Body of pancreas (tissue), 4 donors: Measurements from ENCODE around the gene PRKG1. TPM values are rescaled to one million over a fixed set of nuclear protein-coding genes. Genes with fewer than 3 reads are reported as not detected.

Experiments
- ATAC-seq: fragments of 150-250 bp; one replicate; pipeline ENCODE4 v1.9.1; 2016
- DNase-seq, 4 donors: peaks; one replicate each; pipeline ENCODE4 v3.0.0-alpha.2; 2019
- H3K27ac ChIP-seq, 4 donors: fragments of 200-600 bp; sonication (generic); 1 replicate in 3 of 4; 2 replicates in 1 of 4; pipeline versions ENCODE4 v1.5.1 to v1.6.1; 2016 to 2019; ENCODE audit warnings: mild to moderate bottlenecking in 1 of 4, mixed read lengths in 1 of 4, moderate library complexity in 1 of 4
- H3K27me3 ChIP-seq, 2 donors: fragments of 200-600 bp; sonication (generic); one replicate each; pipeline ENCODE4 v1.6.0; 2016; ENCODE audit warnings: mild to moderate bottlenecking in 1 of 2
- H3K36me3 ChIP-seq, 2 donors: fragments of 200-600 bp; sonication (generic); replicated peaks in 1 of 2; 2 replicates each; pipeline ENCODE4 v1.5.1; 2016; ENCODE audit warnings: low read depth in 2 of 2; ENCODE audit not compliant: insufficient read depth in 1 of 2
- H3K4me1 ChIP-seq: fragments of 200-600 bp; sonication (generic); one replicate; pipeline ENCODE4 v1.6.0; 2016
- H3K4me3 ChIP-seq, 2 donors: fragments of 200-600 bp; sonication (generic); 1 replicate in 1 of 2; 2 replicates in 1 of 2; pipeline ENCODE4 v1.5.1; 2016 to 2019
- H3K9me3 ChIP-seq, 3 donors: fragments of 200-600 bp; sonication (generic); 1 replicate in 2 of 3; 2 replicates in 1 of 3; pipeline ENCODE4 v1.5.1; 2016
- POLR2A ChIP-seq, 3 donors: fragments of 450-650 bp; IDR thresholded peaks; one replicate each; pipeline ENCODE4 v1.6.1; 2016; ENCODE audit warnings: antibody characterized with exemption in 3 of 3, mild to moderate bottlenecking in 2 of 3
- whole genome bisulfite sequencing, 2 donors: methylation state at CpG; one replicate each; pipeline ENCODE4 v1.1.5; 2017; 5-methylcytosine and 5-hydroxymethylcytosine counted together
- intact Hi-C: fragments of 100-400 bp; cut with DNase I; formaldehyde crosslinking; loops from one replicate; pipeline ENCODE4 v1.15.1; 2023
- total RNA-seq, 2 donors: library from RNA; depleted of rRNA; stranded (reverse); fragments of >200 nt; gene quantifications; one replicate each; pipeline ENCODE4 v1.1.0, GENCODE V29; 2016
- TF ChIP-seq, protein P1 (sequence below), 7 experiments: fragments of 450-650 bp in 4 of 7; fragments of 200-600 bp in 3 of 7; sonication (generic) in 3 of 7; IDR thresholded peaks; one replicate each; pipeline ENCODE4 v1.5.1; 2016 to 2019; ENCODE audit warnings: antibody characterized with exemption in 7 of 7

PRKG1 gene
- total RNA-seq, 2 donors from 2014 or later, result 14.2 to 18.9 TPM

DNA sequence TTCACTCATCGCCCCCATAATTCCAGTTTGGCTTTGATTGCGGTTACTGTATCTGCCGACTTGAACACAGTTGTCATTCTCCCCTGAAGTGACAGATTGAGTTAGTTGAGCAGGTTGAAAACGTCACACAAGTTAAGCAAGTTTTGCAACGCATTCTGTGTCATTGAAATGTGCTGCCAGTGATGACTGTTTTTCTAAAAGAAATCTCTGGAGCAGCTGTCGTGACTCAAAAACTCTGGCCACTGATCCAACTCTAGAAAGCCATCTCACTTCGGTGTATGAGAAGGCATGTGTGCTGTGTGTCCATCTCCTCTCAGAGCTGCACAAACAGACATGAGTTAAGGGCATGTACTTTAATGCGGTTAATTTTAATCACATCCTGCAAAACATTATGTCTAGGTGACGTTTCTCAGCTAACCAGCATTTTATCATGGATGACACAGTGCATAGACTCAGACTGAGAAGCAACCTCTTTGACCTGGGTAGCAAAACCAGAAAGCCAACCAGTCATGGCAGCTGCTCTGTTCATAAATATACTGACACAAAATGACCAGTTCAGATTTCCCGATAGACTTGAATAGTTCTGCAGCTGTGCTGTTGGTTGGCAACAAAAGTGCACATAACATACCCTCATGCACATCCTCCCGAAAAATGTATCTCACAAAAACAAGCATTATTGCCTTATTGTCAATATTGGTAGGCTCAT, 555.8 kb downstream of the PRKG1 start:
- DNase-seq (peak in 1 of 4 donors; percentile 11), ATAC-seq (no peak)
- no peaks in the 10 kb centered on the region for H3K36me3 ChIP-seq
- intact Hi-C loops, result no loop called here
- TF ChIP-seq, protein P1, sequence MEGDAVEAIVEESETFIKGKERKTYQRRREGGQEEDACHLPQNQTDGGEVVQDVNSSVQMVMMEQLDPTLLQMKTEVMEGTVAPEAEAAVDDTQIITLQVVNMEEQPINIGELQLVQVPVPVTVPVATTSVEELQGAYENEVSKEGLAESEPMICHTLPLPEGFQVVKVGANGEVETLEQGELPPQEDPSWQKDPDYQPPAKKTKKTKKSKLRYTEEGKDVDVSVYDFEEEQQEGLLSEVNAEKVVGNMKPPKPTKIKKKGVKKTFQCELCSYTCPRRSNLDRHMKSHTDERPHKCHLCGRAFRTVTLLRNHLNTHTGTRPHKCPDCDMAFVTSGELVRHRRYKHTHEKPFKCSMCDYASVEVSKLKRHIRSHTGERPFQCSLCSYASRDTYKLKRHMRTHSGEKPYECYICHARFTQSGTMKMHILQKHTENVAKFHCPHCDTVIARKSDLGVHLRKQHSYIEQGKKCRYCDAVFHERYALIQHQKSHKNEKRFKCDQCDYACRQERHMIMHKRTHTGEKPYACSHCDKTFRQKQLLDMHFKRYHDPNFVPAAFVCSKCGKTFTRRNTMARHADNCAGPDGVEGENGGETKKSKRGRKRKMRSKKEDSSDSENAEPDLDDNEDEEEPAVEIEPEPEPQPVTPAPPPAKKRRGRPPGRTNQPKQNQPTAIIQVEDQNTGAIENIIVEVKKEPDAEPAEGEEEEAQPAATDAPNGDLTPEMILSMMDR (IDR thresholded peaks at IDR 0.05), result no peak
- TF ChIP-seq POLR2A (IDR thresholded peaks at IDR 0.05), result no peak
- H3K4me3 ChIP-seq, result no peak overlapping the region
- H3K4me1 ChIP-seq, result no peaks in the 10 kb centered on the region
- no peaks in the 10 kb centered on the region for H3K9me3 ChIP-seq
- no peak overlapping the region for H3K27ac ChIP-seq
- H3K27me3 ChIP-seq, result no peaks in the 10 kb centered on the region
- 72 to 83% methylated on average over 11 of the region's 11 CpGs for WGBS, 2 donors

- Histone ChIP-seq H3K4me1 (no peaks in the 10 kb centered on the region), H3K36me3 (no peaks in the 10 kb centered on the region), H3K27me3 (no peaks in the 10 kb centered on the region), H3K9me3 (no peaks in the 10 kb centered on the region), H3K27ac (no peak overlapping the region), H3K4me3 (no peak overlapping the region)
- intact Hi-C loops, result no loop called here
- DNase-seq (no peak), ATAC-seq (no peak)
- WGBS, 2 donors, result 67 to 83% methylated on average over 7 of the region's 7 CpGs
- no peak for TF ChIP-seq POLR2A (IDR thresholded peaks at IDR 0.05)
- TF ChIP-seq, protein P1 (IDR thresholded peaks at IDR 0.05), result no peak
Observed at GRCh38 chr10:51630640-51631005, 556.3 kb downstream of the PRKG1 start.

- WGBS, 2 donors, result 76 to 98% methylated on average over 1 of the region's 1 CpG
Observed at GRCh38 chr10:51635436-51635835, 561.1 kb downstream of the PRKG1 start.

GRCh38 chr10:51638211-51638610, 563.9 kb downstream of the PRKG1 start:
- Histone ChIP-seq H3K27ac (no peak overlapping the region), H3K27me3 (no peaks in the 10 kb centered on the region), H3K4me1 (peaks cover 5% of the 10 kb centered on the region), H3K4me3 (no peak overlapping the region), H3K9me3 (no peaks in the 10 kb centered on the region), H3K36me3 (no peaks in the 10 kb centered on the region)
- ATAC-seq (no peak), DNase-seq (no peak)
- intact Hi-C loops, result no loop called here
- TF ChIP-seq POLR2A (IDR thresholded peaks at IDR 0.05), result no peak
- TF ChIP-seq, protein P1 (IDR thresholded peaks at IDR 0.05), result no peak
- 85 to 93% methylated on average over 4 of the region's 4 CpGs for WGBS, 2 donors

More at GRCh38 chr10:51635436-51635835, 561.1 kb downstream of the PRKG1 start:
- H3K4me1 ChIP-seq, result no peaks in the 10 kb centered on the region
- no peak overlapping the region for H3K27ac ChIP-seq
- DNase-seq, result no peak
- ATAC-seq, result no peak
- H3K36me3 ChIP-seq, result no peaks in the 10 kb centered on the region
- TF ChIP-seq, protein P1 (IDR thresholded peaks at IDR 0.05), result no peak
- no peak for TF ChIP-seq POLR2A (IDR thresholded peaks at IDR 0.05)
- no peaks in the 10 kb centered on the region for H3K27me3 ChIP-seq
- H3K4me3 ChIP-seq, result no peak overlapping the region
- intact Hi-C loops, result no loop called here
- no peaks in the 10 kb centered on the region for H3K9me3 ChIP-seq

DNA sequence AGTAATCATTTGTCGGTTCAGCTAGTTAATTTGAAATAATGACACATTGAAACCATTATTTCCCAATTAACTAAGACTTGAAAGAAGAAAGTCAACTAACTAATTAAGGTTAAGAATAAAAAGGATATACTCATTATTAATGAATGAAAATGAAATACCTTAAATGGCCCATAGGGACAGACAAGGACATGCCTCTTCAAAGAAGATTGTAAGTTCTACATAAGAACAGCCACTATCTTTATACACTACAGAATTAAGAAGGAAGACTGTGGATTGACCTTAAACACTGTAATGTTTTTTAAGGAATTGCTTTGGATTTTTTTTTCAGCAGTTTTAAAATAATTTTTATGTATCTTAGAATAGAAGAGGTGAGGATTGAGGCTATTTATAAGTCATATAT, 564.5 kb downstream of the PRKG1 start:
- intact Hi-C loops, result no loop called here
- Histone ChIP-seq H3K27ac (no peak overlapping the region), H3K9me3 (no peaks in the 10 kb centered on the region), H3K4me1 (peaks cover 5% of the 10 kb centered on the region), H3K4me3 (no peak overlapping the region), H3K36me3 (no peaks in the 10 kb centered on the region), H3K27me3 (no peaks in the 10 kb centered on the region)
- 77 to 83% methylated on average over 1 of the region's 1 CpG for WGBS, 2 donors
- ATAC-seq (no peak), DNase-seq (no peak)
- TF ChIP-seq, protein P1 (IDR thresholded peaks at IDR 0.05), result no peak
- TF ChIP-seq POLR2A (IDR thresholded peaks at IDR 0.05), result no peak
